ENCODE measurements around the gene DLK1. TPM values are rescaled to one million over a fixed set of nuclear protein-coding genes. Genes with fewer than 3 reads are reported as not detected.
A peak's percentile ranks its signal among the peaks of the same experiment; 100 is the strongest.

The DLK1 gene
- total RNA-seq, 4 donors from 2014 or later: 0.53 to 5.1 (median 3.5) TPM

DNA sequence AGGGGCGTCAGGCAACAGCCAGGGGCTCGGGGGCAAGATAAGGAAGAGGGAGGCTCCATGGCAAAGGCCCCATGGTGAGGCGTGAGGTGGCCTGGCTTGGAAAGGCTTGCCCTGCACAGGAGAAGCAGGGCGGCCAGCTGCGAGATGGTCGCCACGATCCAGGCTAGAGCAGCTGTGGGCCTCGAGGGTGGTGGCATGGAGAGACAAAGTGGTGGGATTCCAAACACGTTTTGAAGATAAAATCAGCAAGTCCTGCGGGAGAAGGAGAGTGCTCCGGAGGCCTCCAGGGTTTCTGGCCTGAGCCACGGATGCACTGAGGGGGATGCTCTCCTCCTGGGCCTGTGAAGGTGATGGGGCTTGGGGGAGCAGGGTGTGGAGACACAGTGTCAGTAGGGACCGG lies 20.5 kb upstream of the DLK1 start:
- in situ Hi-C loops (cut with MboI; ENCODE audit: low sequenced_read_pairs in 4 of 4): no loop called here
- intact Hi-C loops (cut with DNase I; ENCODE audit: low total_unique reads): no loop called here
- DNase-seq: no peak
- Histone ChIP-seq H3K36me3 (no peaks in the 10 kb centered on the region), H3K4me3 (no peak overlapping the region), H3K27ac (no peak overlapping the region), H3K9me3 (no peaks in the 10 kb centered on the region), H3K4me1 (peaks cover 3 to 14% of the 10 kb centered on the region in 2 donors), H3K27me3 (peaks cover 2 to 15% (median 4%) of the 10 kb centered on the region in 3 donors)
- TF ChIP-seq, protein P1, sequence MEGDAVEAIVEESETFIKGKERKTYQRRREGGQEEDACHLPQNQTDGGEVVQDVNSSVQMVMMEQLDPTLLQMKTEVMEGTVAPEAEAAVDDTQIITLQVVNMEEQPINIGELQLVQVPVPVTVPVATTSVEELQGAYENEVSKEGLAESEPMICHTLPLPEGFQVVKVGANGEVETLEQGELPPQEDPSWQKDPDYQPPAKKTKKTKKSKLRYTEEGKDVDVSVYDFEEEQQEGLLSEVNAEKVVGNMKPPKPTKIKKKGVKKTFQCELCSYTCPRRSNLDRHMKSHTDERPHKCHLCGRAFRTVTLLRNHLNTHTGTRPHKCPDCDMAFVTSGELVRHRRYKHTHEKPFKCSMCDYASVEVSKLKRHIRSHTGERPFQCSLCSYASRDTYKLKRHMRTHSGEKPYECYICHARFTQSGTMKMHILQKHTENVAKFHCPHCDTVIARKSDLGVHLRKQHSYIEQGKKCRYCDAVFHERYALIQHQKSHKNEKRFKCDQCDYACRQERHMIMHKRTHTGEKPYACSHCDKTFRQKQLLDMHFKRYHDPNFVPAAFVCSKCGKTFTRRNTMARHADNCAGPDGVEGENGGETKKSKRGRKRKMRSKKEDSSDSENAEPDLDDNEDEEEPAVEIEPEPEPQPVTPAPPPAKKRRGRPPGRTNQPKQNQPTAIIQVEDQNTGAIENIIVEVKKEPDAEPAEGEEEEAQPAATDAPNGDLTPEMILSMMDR (IDR thresholded peaks at IDR 0.05 in 4 of 5, conservative IDR thresholded peaks at IDR 0.05 in 1 of 5): no peak
- no peak for TF ChIP-seq POLR2A (IDR thresholded peaks at IDR 0.05)
- ATAC-seq: no peak

DNA sequence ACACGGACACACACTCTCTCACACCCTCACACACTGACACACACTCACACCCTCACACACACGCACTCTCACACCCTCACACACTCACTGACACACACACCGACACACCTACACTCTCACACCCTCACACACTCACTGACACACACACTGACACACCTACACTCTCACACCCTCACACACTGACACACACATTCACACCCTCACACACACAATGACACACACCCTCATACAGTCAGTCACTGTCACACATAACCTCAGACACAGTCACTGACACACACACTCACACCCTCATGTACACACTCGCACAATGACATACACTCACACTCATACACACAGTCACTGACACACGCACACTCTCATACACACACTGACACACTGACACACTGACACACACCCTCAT lies 19.8 kb upstream of the DLK1 start:
- no peaks in the 10 kb centered on the region for H3K9me3 ChIP-seq
- H3K4me3 ChIP-seq: no peak overlapping the region
- H3K36me3 ChIP-seq: no peaks in the 10 kb centered on the region
- DNase-seq (no peak), ATAC-seq (no peak)
- TF ChIP-seq POLR2A (IDR thresholded peaks at IDR 0.05): no peak
- TF ChIP-seq, protein P1 (IDR thresholded peaks at IDR 0.05 in 4 of 5, conservative IDR thresholded peaks at IDR 0.05 in 1 of 5): no peak
- in situ Hi-C loops (cut with MboI; ENCODE audit: low sequenced_read_pairs in 4 of 4) (no loop called here), intact Hi-C loops (cut with DNase I; ENCODE audit: low total_unique reads) (no loop called here)
- H3K4me1 ChIP-seq: peaks cover 3 to 18% of the 10 kb centered on the region in 2 donors
- peaks cover 2 to 15% (median 4%) of the 10 kb centered on the region in 3 donors for H3K27me3 ChIP-seq
- H3K27ac ChIP-seq: no peak overlapping the region

DNA sequence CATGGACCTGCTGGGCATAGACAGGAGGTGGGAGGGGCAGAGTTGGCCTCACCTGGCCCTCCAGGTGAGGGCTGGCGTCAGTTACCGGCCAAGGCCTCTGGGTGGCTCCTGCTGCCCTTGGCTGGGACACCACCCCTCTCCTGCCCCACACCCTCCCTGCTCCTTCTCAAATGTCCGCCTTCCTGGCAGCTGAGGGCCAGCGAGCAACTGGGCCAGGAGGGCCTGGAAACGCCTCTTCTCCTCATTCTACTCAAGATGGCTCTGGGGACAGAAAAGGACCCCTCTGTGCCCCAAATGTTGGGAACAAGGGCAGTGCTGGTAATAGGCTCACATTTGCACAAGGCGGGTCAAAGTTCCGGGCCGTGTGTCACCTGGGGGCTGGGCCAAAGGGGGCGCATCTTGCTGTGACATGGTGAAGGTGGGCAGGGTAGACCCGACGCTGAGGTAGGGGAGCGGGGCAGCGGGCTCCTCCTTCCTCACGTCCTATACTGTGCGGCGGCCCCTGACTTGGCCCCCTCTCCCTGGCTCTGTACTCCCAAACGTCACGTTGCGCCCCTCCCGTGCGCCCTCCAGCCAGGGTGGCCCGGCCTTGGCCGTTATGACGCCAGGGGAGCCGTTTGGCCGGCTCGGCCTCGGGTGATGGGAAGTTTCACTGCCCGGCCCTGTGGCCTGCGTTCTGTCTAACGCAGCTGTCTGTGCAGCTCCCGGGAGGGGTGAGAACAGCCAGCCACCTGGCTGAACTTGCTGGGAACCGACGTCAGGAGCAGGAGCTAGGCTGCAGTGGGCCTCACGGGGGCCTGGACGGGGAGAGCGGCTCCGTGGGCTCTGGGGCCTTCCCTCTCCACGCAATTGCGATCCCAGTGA lies 18.0 kb upstream of the DLK1 start:
- Histone ChIP-seq H3K4me3 (peak overlapping the region in 2 of 4 donors; percentile 5 to 33), H3K4me1 (peaks cover 3 to 18% of the 10 kb centered on the region in 2 donors), H3K27ac (peak overlapping the region in 2 of 4 donors; percentile 33 to 44), H3K27me3 (peaks cover 2 to 15% (median 4%) of the 10 kb centered on the region in 3 donors), H3K9me3 (no peaks in the 10 kb centered on the region), H3K36me3 (no peaks in the 10 kb centered on the region)
- TF ChIP-seq, protein P1 (IDR thresholded peaks at IDR 0.05 in 4 of 5, conservative IDR thresholded peaks at IDR 0.05 in 1 of 5): no peak
- TF ChIP-seq POLR2A (IDR thresholded peaks at IDR 0.05): no peak
- in situ Hi-C loops (cut with MboI; ENCODE audit: low sequenced_read_pairs in 4 of 4): no loop called here
- ATAC-seq (no peak), DNase-seq (no peak)
- intact Hi-C loops (cut with DNase I; ENCODE audit: low total_unique reads): no loop called here

DNA sequence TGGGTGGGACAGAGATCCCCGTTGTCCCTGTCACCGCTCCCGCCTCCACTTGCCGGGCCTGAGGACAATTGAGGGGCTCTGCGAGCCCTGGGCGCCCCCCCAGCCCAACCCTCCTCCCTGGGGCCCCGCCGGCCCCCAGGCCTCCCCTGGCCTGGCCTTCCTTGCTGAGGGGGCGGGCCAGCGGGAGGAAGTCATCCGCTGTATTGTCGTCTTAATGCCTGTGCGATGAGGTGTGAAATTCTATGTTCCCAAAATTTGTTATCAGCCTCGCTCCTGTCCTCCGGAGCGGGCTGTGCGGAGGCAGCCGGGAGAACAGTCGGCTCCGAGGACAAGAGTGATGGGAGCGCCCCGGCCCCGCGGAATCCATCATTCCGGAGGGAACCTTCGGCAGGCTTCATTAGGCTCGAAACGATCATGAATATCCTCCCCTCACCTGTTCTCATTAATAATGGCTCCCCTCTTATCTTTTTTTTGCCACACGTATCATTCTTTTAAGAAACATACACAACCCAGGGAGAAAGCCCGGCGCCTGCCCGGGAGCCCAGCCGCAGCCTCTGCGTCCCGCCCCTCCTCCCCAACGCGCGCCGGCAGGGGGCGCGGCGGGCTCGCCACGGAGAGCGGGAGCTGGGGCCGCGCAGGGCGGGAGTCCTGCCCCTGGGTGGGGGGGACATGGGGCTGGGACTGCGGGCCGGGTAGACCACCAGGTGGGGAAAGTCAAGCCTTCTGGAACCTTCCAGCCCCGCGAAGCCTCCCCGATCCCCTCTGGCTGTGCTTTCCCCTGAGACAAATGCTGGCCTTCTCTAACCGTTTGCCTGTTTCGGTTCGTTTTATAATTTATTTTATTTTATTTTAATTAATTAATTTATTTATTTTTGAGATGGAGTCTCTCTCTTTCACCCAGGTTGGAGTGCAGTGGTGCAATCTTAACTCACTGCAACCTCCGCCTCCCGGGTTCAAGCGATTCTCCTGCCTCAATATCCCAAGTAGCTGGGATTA lies 17.1 kb upstream of the DLK1 start:
- Histone ChIP-seq H3K36me3 (no peaks in the 10 kb centered on the region), H3K9me3 (no peaks in the 10 kb centered on the region), H3K4me3 (peak overlapping the region in 3 of 4 donors; percentile 5 to 44 (median 33)), H3K4me1 (peaks cover 3 to 18% of the 10 kb centered on the region in 2 donors), H3K27ac (peak overlapping the region in 2 of 4 donors; percentile 33 to 44), H3K27me3 (peaks cover 2 to 15% (median 4%) of the 10 kb centered on the region in 3 donors)
- intact Hi-C loops (cut with DNase I; ENCODE audit: low total_unique reads): loop anchor here (5.0 kb wide), 1 partner anchor 32 kb away; no protein-coding TSS in a partner anchor
- ATAC-seq: peak in 1 of 2 donors; percentile 57
- in situ Hi-C loops (cut with MboI; ENCODE audit: low sequenced_read_pairs in 4 of 4): no loop called here
- TF ChIP-seq, protein P1 (IDR thresholded peaks at IDR 0.05 in 4 of 5, conservative IDR thresholded peaks at IDR 0.05 in 1 of 5): peak in 3 of 5 experiments; percentile 49 to 75 (median 51)
- no peak for TF ChIP-seq POLR2A (IDR thresholded peaks at IDR 0.05)
- DNase-seq: no peak
